ENCODE results near the gene LRP6.

Gene LRP6

GRCh38 chr12:12201274-12201758, 65.5 kb downstream of the LRP6 start:
- H3K4me3 ChIP-seq (ENCODE audit: low read depth, low read length), result no peak overlapping the region
- H3K9ac ChIP-seq (ENCODE audit: low read length), result no peak overlapping the region
- no peak overlapping the region for H3K4me2 ChIP-seq (ENCODE audit: low read length)
- no peak for DNase-seq
- H3K36me3 ChIP-seq (ENCODE audit: control insufficient read depth in 1 of 2, insufficient read depth in 2 of 2, low read length in 2 of 2), result peaks cover 3 to 7% of the 10 kb centered on the region in 2 experiments
- H2BK5ac ChIP-seq (ENCODE audit: low read depth, low read length, poor library complexity), result no peak overlapping the region
- H3K18ac ChIP-seq (ENCODE audit: low read length), result no peak overlapping the region
- H3K23ac ChIP-seq (ENCODE audit: low read length), result peak overlapping the region; percentile 87
- H3K79me2 ChIP-seq (ENCODE audit: control insufficient read depth, insufficient read depth, low read length, poor library complexity), result no peaks in the 10 kb centered on the region
- no peak overlapping the region for H4K12ac ChIP-seq (ENCODE audit: low read depth, low read length)
- WGBS (ENCODE audit: extremely low coverage, insufficient coverage, insufficient read length), result no CpG with 5 or more reads among the region's 3 CpGs
- H3K14ac ChIP-seq (ENCODE audit: low read length), result no peak overlapping the region
- no peak overlapping the region for H2AK5ac ChIP-seq (ENCODE audit: low read length)
- no peak overlapping the region for H2BK120ac ChIP-seq (ENCODE audit: insufficient read depth, low read length, poor library complexity)
- H3K27ac ChIP-seq (ENCODE audit: low read depth, low read length), result no peak overlapping the region
- no peaks in the 10 kb centered on the region for H3K79me1 ChIP-seq (ENCODE audit: low read length)
- no peak overlapping the region for H2AFZ ChIP-seq (ENCODE audit: insufficient read depth, low read length, poor library complexity)
- no peak overlapping the region for H4K8ac ChIP-seq (ENCODE audit: low read depth, low read length)
- no peak overlapping the region for H4K91ac ChIP-seq (ENCODE audit: low read depth, low read length)
- no peaks in the 10 kb centered on the region for H3K4me1 ChIP-seq (ENCODE audit: control insufficient read depth in 1 of 2, insufficient read depth in 2 of 2, low read length in 2 of 2)
- no peak overlapping the region for H2BK12ac ChIP-seq (ENCODE audit: low read length)
- no peaks in the 10 kb centered on the region for H3K27me3 ChIP-seq (ENCODE audit: insufficient read depth, low read length)
- no peaks in the 10 kb centered on the region for H3K9me3 ChIP-seq (ENCODE audit: insufficient read depth, low read depth, low read length)
- no peak overlapping the region for H3K4ac ChIP-seq (ENCODE audit: low read depth, low read length)

- Histone ChIP-seq H4K8ac (ENCODE audit: low read depth, low read length) (no peak overlapping the region), H2BK120ac (ENCODE audit: insufficient read depth, low read length, poor library complexity) (no peak overlapping the region), H3K79me2 (ENCODE audit: control insufficient read depth, insufficient read depth, low read length, poor library complexity) (no peaks in the 10 kb centered on the region), H2BK5ac (ENCODE audit: low read depth, low read length, poor library complexity) (no peak overlapping the region), H2BK12ac (ENCODE audit: low read length) (no peak overlapping the region), H3K36me3 (ENCODE audit: control insufficient read depth in 1 of 2, insufficient read depth in 2 of 2, low read length in 2 of 2) (peaks cover 3 to 7% of the 10 kb centered on the region in 2 experiments), H3K27me3 (ENCODE audit: insufficient read depth, low read length) (no peaks in the 10 kb centered on the region), H3K4me1 (ENCODE audit: control insufficient read depth in 1 of 2, insufficient read depth in 2 of 2, low read length in 2 of 2) (no peaks in the 10 kb centered on the region), H3K27ac (ENCODE audit: low read depth, low read length) (no peak overlapping the region), H3K79me1 (ENCODE audit: low read length) (no peaks in the 10 kb centered on the region), H4K12ac (ENCODE audit: low read depth, low read length) (no peak overlapping the region), H3K18ac (ENCODE audit: low read length) (no peak overlapping the region), H3K9ac (ENCODE audit: low read length) (no peak overlapping the region), H3K4ac (ENCODE audit: low read depth, low read length) (no peak overlapping the region), H3K4me2 (ENCODE audit: low read length) (no peak overlapping the region), H4K91ac (ENCODE audit: low read depth, low read length) (no peak overlapping the region), H3K9me3 (ENCODE audit: insufficient read depth, low read depth, low read length) (no peaks in the 10 kb centered on the region), H3K4me3 (ENCODE audit: low read depth, low read length) (no peak overlapping the region), H3K23ac (ENCODE audit: low read length) (no peak overlapping the region), H3K14ac (ENCODE audit: low read length) (no peak overlapping the region), H2AFZ (ENCODE audit: insufficient read depth, low read length, poor library complexity) (no peak overlapping the region), H2AK5ac (ENCODE audit: low read length) (no peak overlapping the region)
- no CpG with 5 or more reads among the region's 2 CpGs for WGBS (ENCODE audit: extremely low coverage, insufficient coverage, insufficient read length)
- no peak for DNase-seq
Observed at GRCh38 chr12:12200363-12200762, 66.5 kb downstream of the LRP6 start.

DNA sequence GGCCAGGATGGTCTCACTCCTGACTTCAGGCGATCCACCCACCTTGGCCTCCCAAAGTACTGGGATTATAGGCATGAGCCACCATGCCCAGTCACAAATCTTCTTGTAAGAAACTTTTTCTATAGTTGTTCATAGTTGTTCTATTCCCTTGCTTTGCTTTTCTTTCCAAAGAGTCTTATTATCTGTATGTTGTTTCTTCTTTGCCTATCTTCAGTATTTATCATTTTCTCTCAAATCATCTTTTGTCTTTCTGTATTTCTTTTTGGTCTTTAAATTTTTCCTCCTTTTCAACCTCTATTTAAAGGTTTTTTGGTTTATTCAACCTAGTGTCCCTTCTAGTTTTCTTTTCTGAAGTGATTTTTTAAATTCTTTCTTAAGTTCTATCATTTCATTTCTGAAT, 68.7 kb downstream of the LRP6 start:
- no peaks in the 10 kb centered on the region for H3K4me1 ChIP-seq (ENCODE audit: control insufficient read depth in 1 of 2, insufficient read depth in 2 of 2, low read length in 2 of 2)
- H4K91ac ChIP-seq (ENCODE audit: low read depth, low read length), result no peak overlapping the region
- no peak overlapping the region for H2BK12ac ChIP-seq (ENCODE audit: low read length)
- H2BK5ac ChIP-seq (ENCODE audit: low read depth, low read length, poor library complexity), result no peak overlapping the region
- peaks cover 3 to 7% of the 10 kb centered on the region in 2 experiments for H3K36me3 ChIP-seq (ENCODE audit: control insufficient read depth in 1 of 2, insufficient read depth in 2 of 2, low read length in 2 of 2)
- H2BK120ac ChIP-seq (ENCODE audit: insufficient read depth, low read length, poor library complexity), result no peak overlapping the region
- H3K27me3 ChIP-seq (ENCODE audit: insufficient read depth, low read length), result no peaks in the 10 kb centered on the region
- no peak overlapping the region for H3K27ac ChIP-seq (ENCODE audit: low read depth, low read length)
- no peak overlapping the region for H3K4me3 ChIP-seq (ENCODE audit: low read depth, low read length)
- WGBS (ENCODE audit: extremely low coverage, insufficient coverage, insufficient read length), result no CpG with 5 or more reads among the region's 1 CpG
- no peak overlapping the region for H2AFZ ChIP-seq (ENCODE audit: insufficient read depth, low read length, poor library complexity)
- H3K9me3 ChIP-seq (ENCODE audit: insufficient read depth, low read depth, low read length), result no peaks in the 10 kb centered on the region
- no peak overlapping the region for H3K23ac ChIP-seq (ENCODE audit: low read length)
- no peak overlapping the region for H3K18ac ChIP-seq (ENCODE audit: low read length)
- no peak overlapping the region for H3K4ac ChIP-seq (ENCODE audit: low read depth, low read length)
- no peak overlapping the region for H2AK5ac ChIP-seq (ENCODE audit: low read length)
- H3K9ac ChIP-seq (ENCODE audit: low read length), result no peak overlapping the region
- no peak for DNase-seq
- H3K79me2 ChIP-seq (ENCODE audit: control insufficient read depth, insufficient read depth, low read length, poor library complexity), result no peaks in the 10 kb centered on the region
- no peak overlapping the region for H4K8ac ChIP-seq (ENCODE audit: low read depth, low read length)
- H3K79me1 ChIP-seq (ENCODE audit: low read length), result no peaks in the 10 kb centered on the region
- H4K12ac ChIP-seq (ENCODE audit: low read depth, low read length), result no peak overlapping the region
- H3K14ac ChIP-seq (ENCODE audit: low read length), result no peak overlapping the region
- no peak overlapping the region for H3K4me2 ChIP-seq (ENCODE audit: low read length)

DNA sequence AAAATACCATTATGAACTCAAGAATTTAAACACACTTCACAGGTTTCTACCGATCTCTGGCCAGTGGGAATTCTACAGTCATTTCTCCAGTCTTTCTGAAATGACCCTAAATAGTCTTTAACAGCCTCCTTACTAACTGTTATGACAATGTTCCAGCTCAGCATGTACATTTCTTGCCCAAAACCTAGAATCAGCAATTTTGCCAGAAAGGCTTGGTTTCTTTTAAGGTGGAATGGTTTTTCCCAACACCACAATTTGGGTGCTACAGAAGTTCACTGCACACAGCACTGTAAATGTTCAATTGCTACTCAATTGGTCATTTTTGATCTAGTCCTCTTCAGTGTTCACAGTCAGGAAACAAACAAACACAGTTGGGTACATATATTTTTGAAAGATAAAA, 69.7 kb downstream of the LRP6 start:
- Histone ChIP-seq H3K23ac (ENCODE audit: low read length) (no peak overlapping the region), H3K4me3 (ENCODE audit: low read depth, low read length) (no peak overlapping the region), H3K4ac (ENCODE audit: low read depth, low read length) (no peak overlapping the region), H3K27ac (ENCODE audit: low read depth, low read length) (no peak overlapping the region), H3K9me3 (ENCODE audit: insufficient read depth, low read depth, low read length) (no peaks in the 10 kb centered on the region), H4K8ac (ENCODE audit: low read depth, low read length) (no peak overlapping the region), H3K9ac (ENCODE audit: low read length) (no peak overlapping the region), H3K4me1 (ENCODE audit: control insufficient read depth in 1 of 2, insufficient read depth in 2 of 2, low read length in 2 of 2) (no peaks in the 10 kb centered on the region), H3K4me2 (ENCODE audit: low read length) (no peak overlapping the region), H3K27me3 (ENCODE audit: insufficient read depth, low read length) (no peaks in the 10 kb centered on the region), H2BK120ac (ENCODE audit: insufficient read depth, low read length, poor library complexity) (no peak overlapping the region), H3K14ac (ENCODE audit: low read length) (no peak overlapping the region), H3K18ac (ENCODE audit: low read length) (no peak overlapping the region), H2BK12ac (ENCODE audit: low read length) (no peak overlapping the region), H2AFZ (ENCODE audit: insufficient read depth, low read length, poor library complexity) (no peak overlapping the region), H2BK5ac (ENCODE audit: low read depth, low read length, poor library complexity) (no peak overlapping the region), H3K36me3 (ENCODE audit: control insufficient read depth in 1 of 2, insufficient read depth in 2 of 2, low read length in 2 of 2) (peaks cover 3 to 5% of the 10 kb centered on the region in 2 experiments), H3K79me2 (ENCODE audit: control insufficient read depth, insufficient read depth, low read length, poor library complexity) (no peaks in the 10 kb centered on the region), H2AK5ac (ENCODE audit: low read length) (no peak overlapping the region), H4K12ac (ENCODE audit: low read depth, low read length) (no peak overlapping the region), H3K79me1 (ENCODE audit: low read length) (no peaks in the 10 kb centered on the region), H4K91ac (ENCODE audit: low read depth, low read length) (no peak overlapping the region)
- no CpG with 5 or more reads among the region's 1 CpG for WGBS (ENCODE audit: extremely low coverage, insufficient coverage, insufficient read length)
- no peak for DNase-seq
